Ascending aorta (tissue), 2 donors: ENCODE measurements around the gene MMP2. TPM values are rescaled to one million over a fixed set of nuclear protein-coding genes. Genes with fewer than 3 reads are reported as not detected.

Source experiments
- DNase-seq, 2 donors: peaks; one replicate each; pipeline ENCODE4 v3.0.0-alpha.2; 2019; ENCODE audit warnings: low spot score in 2 of 2
- H3K27ac ChIP-seq, 2 donors: fragments of 200-600 bp; sonication (generic); one replicate each; pipeline ENCODE4 v1.5.1; 2016 to 2017; ENCODE audit warnings: mild to moderate bottlenecking in 1 of 2
- H3K27me3 ChIP-seq: fragments of 200-600 bp; sonication (generic); one replicate; pipeline ENCODE4 v1.5.1; 2017
- H3K36me3 ChIP-seq, 2 donors: fragments of 200-600 bp; sonication (generic); one replicate each; pipeline ENCODE4 v1.5.1; 2016
- H3K4me1 ChIP-seq, 2 donors: fragments of 200-600 bp; sonication (generic); one replicate each; pipeline ENCODE4 v1.5.1; 2016 to 2017; ENCODE audit warnings: mild to moderate bottlenecking in 1 of 2
- H3K4me3 ChIP-seq, 2 donors: fragments of 200-600 bp; sonication (generic); one replicate each; pipeline ENCODE4 v1.5.1; 2016 to 2017; ENCODE audit warnings: mild to moderate bottlenecking in 1 of 2
- H3K9me3 ChIP-seq, 2 donors: fragments of 200-600 bp; sonication (generic); one replicate each; pipeline ENCODE4 v1.5.1; 2016
- intact Hi-C: fragments of 100-400 bp; cut with DNase I; formaldehyde crosslinking; loops from one replicate; pipeline ENCODE4 v1.15.1; 2023
- total RNA-seq: library from RNA; depleted of rRNA; stranded (reverse); fragments of >200 nt; gene quantifications from one replicate; pipeline ENCODE4 v1.1.0, GENCODE V29; 2016
- TF ChIP-seq, protein P1 (sequence below), 3 experiments: fragments of 200-600 bp in 2 of 3; fragments of 450-650 bp in 1 of 3; sonication (generic) in 2 of 3; IDR thresholded peaks; one replicate each; pipeline ENCODE4 v1.5.1; 2016 to 2019; ENCODE audit warnings: antibody characterized with exemption in 3 of 3, mild to moderate bottlenecking in 1 of 3, moderate library complexity in 1 of 3

MMP2 gene
- total RNA-seq, 1 donor from 2014 or later: 325 TPM

DNA sequence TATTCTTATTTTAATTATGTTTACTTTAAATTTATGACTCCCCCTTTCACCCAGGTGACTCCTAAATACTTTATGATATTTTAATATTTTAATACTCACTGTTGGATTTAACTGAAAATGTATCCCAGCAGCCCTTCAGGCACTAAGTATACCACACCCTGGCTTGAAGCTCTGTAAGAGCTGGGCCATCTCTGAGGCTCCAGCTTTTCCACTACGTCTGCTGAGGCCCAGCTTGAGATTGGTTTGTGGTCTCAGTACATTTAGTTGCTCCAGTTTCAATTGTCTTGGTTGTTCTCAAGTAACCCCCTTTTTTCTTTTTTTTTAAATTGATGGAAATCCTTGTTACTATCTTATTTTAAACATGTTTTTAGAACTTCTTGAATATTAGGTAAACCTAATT, 60.5 kb downstream of the MMP2 start:
- DNase-seq: no peak
- Histone ChIP-seq H3K27ac (no peak overlapping the region), H3K9me3 (no peaks in the 10 kb centered on the region), H3K4me3 (no peak overlapping the region), H3K27me3 (no peaks in the 10 kb centered on the region), H3K4me1 (peaks cover 0 to 12% of the 10 kb centered on the region in 2 donors), H3K36me3 (no peaks in the 10 kb centered on the region)
- intact Hi-C loops: no loop called here
- TF ChIP-seq, protein P1, sequence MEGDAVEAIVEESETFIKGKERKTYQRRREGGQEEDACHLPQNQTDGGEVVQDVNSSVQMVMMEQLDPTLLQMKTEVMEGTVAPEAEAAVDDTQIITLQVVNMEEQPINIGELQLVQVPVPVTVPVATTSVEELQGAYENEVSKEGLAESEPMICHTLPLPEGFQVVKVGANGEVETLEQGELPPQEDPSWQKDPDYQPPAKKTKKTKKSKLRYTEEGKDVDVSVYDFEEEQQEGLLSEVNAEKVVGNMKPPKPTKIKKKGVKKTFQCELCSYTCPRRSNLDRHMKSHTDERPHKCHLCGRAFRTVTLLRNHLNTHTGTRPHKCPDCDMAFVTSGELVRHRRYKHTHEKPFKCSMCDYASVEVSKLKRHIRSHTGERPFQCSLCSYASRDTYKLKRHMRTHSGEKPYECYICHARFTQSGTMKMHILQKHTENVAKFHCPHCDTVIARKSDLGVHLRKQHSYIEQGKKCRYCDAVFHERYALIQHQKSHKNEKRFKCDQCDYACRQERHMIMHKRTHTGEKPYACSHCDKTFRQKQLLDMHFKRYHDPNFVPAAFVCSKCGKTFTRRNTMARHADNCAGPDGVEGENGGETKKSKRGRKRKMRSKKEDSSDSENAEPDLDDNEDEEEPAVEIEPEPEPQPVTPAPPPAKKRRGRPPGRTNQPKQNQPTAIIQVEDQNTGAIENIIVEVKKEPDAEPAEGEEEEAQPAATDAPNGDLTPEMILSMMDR (IDR thresholded peaks at IDR 0.05): no peak

DNA sequence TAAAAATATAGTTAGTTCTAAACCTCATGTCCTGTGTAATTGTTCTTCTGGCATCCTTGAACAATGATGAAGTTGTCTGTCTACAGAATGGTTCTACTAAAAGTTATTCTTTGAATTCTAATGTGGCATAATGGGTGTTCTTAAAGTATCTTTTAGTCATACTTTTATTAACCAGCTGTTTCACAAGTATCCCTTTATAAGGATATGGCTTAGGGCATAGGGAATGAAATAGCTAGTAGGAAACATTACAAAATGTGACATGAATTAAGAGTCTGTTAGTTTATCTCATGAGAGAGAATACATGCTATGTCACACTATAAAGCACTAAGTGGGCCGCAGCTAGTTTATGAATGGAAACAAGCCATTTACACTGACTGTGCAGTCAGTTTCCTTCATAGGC, 61.2 kb downstream of the MMP2 start:
- peaks cover 0 to 8% of the 10 kb centered on the region in 2 donors for H3K4me1 ChIP-seq
- intact Hi-C loops: loop anchor here (5.0 to 10.0 kb wide), 2 partner anchors 33 to 165 kb away; partner anchors contain the start of gene LPCAT2
- TF ChIP-seq, protein P1 (IDR thresholded peaks at IDR 0.05): no peak

DNA sequence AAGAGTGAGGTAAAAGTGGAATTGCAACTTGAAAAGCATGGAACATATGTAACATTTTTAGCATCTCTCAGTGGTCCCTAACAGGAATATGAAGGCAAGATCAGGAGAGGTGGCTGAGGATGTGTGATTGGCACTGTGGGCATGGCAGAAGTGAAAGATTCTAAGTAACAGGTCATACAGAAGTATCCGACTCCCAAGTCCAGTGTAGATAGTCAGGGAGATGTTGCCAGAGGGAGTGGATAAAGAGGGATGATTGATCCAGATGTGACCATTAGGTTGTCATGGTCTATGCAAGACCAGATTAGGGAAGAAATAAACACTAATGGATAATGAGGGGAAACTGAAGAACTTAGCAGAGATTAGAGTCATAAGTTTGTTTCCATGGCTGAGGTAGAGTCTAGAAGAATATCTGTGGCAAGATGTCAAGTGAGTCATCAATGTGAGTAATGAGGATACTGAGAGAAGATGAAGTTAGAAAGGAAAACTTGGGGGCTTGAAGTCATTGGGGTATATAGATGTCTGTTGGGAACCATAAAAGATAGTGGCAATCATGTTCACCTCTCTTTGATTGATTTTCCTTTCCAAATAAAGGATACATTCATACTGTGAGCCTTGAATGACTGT, 63.6 kb downstream of the MMP2 start:
- Histone ChIP-seq H3K36me3 (no peaks in the 10 kb centered on the region), H3K4me1 (no peaks in the 10 kb centered on the region), H3K27me3 (no peaks in the 10 kb centered on the region), H3K9me3 (no peaks in the 10 kb centered on the region), H3K4me3 (no peak overlapping the region), H3K27ac (no peak overlapping the region)
- DNase-seq: no peak
- intact Hi-C loops: loop anchor here (1.0 to 10.0 kb wide), 4 partner anchors 35 to 300 kb away; partner anchors contain the start of gene LPCAT2
- TF ChIP-seq, protein P1 (IDR thresholded peaks at IDR 0.05): no peak

More for the DNA sequence above, 61.2 kb downstream of the MMP2 start:
- Histone ChIP-seq H3K27ac (no peak overlapping the region), H3K27me3 (no peaks in the 10 kb centered on the region), H3K36me3 (no peaks in the 10 kb centered on the region), H3K4me3 (no peak overlapping the region), H3K9me3 (no peaks in the 10 kb centered on the region)
- no peak for DNase-seq

DNA sequence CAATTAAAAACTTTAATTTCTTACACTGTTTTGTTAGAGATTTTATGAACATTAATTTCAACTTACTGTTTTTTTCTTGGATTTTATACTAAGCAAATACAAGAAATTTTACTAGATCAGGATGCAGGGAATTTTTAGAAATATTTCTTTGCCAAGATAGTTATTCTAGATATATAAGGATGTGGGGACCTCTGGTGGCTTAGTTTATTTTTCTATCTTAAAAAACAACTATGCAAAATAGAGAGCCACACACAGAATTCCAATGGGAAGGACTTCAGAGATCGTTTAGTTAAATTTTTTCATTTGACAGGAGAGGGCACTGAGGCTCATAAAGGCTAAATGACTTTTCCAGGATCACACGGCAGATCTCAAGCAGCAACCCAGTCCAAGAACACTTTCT, 64.5 kb downstream of the MMP2 start:
- no peak overlapping the region for H3K4me3 ChIP-seq
- H3K27me3 ChIP-seq: no peaks in the 10 kb centered on the region
- intact Hi-C loops: loop anchor here (1.0 to 10.0 kb wide), 4 partner anchors 36 to 299 kb away; partner anchors contain the start of gene LPCAT2
- DNase-seq: no peak
- TF ChIP-seq, protein P1 (IDR thresholded peaks at IDR 0.05): peak; percentile 26 to 53 (median 50)
- no peaks in the 10 kb centered on the region for H3K36me3 ChIP-seq
- no peak overlapping the region for H3K27ac ChIP-seq
- no peaks in the 10 kb centered on the region for H3K4me1 ChIP-seq
- no peaks in the 10 kb centered on the region for H3K9me3 ChIP-seq

DNA sequence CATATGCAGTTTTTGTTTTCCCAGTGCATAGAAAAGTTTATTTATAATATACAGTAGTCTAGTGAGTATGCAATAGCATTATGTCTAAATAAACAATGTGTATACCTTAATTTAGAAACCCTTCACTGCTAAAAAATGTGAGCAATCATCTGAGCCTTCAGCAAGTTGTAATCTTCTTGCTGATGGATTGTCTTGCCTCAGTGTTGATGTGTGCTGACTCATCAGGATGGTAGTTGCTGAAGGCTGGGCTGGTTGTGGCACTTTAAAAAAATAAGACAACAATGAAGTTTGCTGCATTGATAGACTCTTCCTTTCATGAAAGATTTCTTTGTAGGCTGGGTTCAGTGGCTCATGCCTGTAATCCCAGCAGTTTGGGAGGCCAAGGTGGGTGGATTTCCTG, 73.6 kb downstream of the MMP2 start:
- intact Hi-C loops: no loop called here
- H3K27ac ChIP-seq: no peak overlapping the region
- H3K36me3 ChIP-seq: no peaks in the 10 kb centered on the region
- H3K9me3 ChIP-seq: no peaks in the 10 kb centered on the region
- no peak for DNase-seq
- H3K4me3 ChIP-seq: no peak overlapping the region
- TF ChIP-seq, protein P1 (IDR thresholded peaks at IDR 0.05): no peak
- H3K27me3 ChIP-seq: no peaks in the 10 kb centered on the region
- no peaks in the 10 kb centered on the region for H3K4me1 ChIP-seq
